ENCODE results near the gene DRD2.

DNA sequence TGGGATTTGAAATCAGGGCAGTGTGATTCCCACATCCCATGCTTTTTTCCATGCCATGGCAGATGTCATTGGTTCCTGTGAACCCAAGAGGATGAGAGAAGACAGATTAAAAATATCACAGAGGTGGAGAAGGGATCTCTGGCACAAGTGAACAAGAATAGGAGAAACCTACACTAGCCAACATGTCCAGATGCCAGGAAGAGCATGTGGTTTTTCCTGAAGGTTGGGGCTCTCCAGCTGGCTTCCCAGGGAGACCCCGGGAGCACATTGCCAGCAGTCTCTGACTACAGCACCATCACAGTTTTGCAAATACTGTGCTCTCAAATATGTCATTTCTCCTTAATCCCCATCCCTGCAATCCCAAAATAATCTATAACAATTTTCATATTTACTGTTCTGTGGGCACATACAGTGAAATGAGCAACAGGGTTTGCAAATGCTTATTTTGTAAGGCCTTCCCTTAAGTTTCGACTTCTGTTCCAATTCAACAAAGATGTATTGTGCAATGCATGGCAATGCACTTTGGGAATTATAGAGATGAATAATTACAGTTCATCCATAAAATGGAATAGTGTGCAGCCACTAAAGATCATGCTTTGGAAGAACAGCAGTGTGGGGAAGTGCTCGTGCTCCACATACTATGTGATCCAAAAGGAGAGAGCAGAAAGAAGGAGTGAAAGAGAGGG is 82.8 kb downstream of the DRD2 start:
- TF ChIP-seq, protein P1, sequence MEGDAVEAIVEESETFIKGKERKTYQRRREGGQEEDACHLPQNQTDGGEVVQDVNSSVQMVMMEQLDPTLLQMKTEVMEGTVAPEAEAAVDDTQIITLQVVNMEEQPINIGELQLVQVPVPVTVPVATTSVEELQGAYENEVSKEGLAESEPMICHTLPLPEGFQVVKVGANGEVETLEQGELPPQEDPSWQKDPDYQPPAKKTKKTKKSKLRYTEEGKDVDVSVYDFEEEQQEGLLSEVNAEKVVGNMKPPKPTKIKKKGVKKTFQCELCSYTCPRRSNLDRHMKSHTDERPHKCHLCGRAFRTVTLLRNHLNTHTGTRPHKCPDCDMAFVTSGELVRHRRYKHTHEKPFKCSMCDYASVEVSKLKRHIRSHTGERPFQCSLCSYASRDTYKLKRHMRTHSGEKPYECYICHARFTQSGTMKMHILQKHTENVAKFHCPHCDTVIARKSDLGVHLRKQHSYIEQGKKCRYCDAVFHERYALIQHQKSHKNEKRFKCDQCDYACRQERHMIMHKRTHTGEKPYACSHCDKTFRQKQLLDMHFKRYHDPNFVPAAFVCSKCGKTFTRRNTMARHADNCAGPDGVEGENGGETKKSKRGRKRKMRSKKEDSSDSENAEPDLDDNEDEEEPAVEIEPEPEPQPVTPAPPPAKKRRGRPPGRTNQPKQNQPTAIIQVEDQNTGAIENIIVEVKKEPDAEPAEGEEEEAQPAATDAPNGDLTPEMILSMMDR (IDR thresholded peaks at IDR 0.05) = no peak
- TF ChIP-seq POLR2A (IDR thresholded peaks at IDR 0.05) = no peak

Measured in body of pancreas (tissue), 4 donors.